GM23338 (cell line): Measurements from ENCODE around the gene MS4A15. TPM values are rescaled to one million over a fixed set of nuclear protein-coding genes. Genes with fewer than 3 reads are reported as not detected.

ENCODE experiments used
- ATAC-seq: fragments of 200-7000 bp; cut with Tn5 transposase; 3 replicates; pipeline ENCODE4 v1.9.1; 2020
- DNase-seq: peaks from one replicate; pipeline ENCODE4 v3.0.0-alpha.2; 2015; ENCODE audit warnings: low spot score
- H2AFZ ChIP-seq: fragments of 200-600 bp; sonication (generic); 2 replicates; pipeline ENCODE4 v1.8.0; 2016; ENCODE audit warnings: antibody characterized with exemption, mild to moderate bottlenecking, moderate library complexity
- H3F3A ChIP-seq: fragments of 200-600 bp; sonication (generic); replicated peaks from 2 replicates; pipeline ENCODE4 v1.8.0; 2017; ENCODE audit warnings: antibody characterized with exemption, mixed run types, low read depth
- H3K27ac ChIP-seq: fragments of 200-600 bp; sonication (generic); 2 replicates; pipeline ENCODE4 v1.6.1; 2016; ENCODE audit warnings: low read depth
- H3K27me3 ChIP-seq: fragments of 200-600 bp; sonication (generic); 2 replicates; pipeline ENCODE4 v1.8.0; 2016; ENCODE audit warnings: mild to moderate bottlenecking, mixed run types, moderate library complexity; ENCODE audit not compliant: insufficient read depth
- H3K36me3 ChIP-seq: fragments of 200-600 bp; sonication (generic); 2 replicates; pipeline ENCODE4 v1.8.0; 2016; ENCODE audit warnings: mild to moderate bottlenecking; ENCODE audit not compliant: insufficient read depth
- H3K4me1 ChIP-seq: fragments of 200-600 bp; sonication (generic); 2 replicates; pipeline ENCODE4 v1.8.0; 2016; ENCODE audit warnings: mild to moderate bottlenecking, moderate library complexity; ENCODE audit not compliant: insufficient read depth
- H3K4me2 ChIP-seq: fragments of 200-600 bp; sonication (generic); 2 replicates; pipeline ENCODE4 v1.7.1; 2017; ENCODE audit warnings: mixed run types
- H3K4me3 ChIP-seq: fragments of 200-600 bp; sonication (generic); 2 replicates; pipeline ENCODE4 v1.6.1; 2016; ENCODE audit warnings: mixed run types
- H3K79me2 ChIP-seq: fragments of 200-600 bp; sonication (generic); replicated peaks from 2 replicates; pipeline ENCODE4 v1.8.0; 2017; ENCODE audit warnings: mild to moderate bottlenecking; ENCODE audit not compliant: insufficient read depth
- H3K9me2 ChIP-seq: fragments of 200-600 bp; sonication (generic); 2 replicates; pipeline ENCODE4 v1.8.0; 2017; ENCODE audit not compliant: insufficient read depth
- H4K20me1 ChIP-seq: fragments of 200-600 bp; sonication (generic); replicated peaks from 2 replicates; pipeline ENCODE4 v1.8.0; 2017; ENCODE audit warnings: mild to moderate bottlenecking; ENCODE audit not compliant: insufficient read depth
- H3K27ac Mint-ChIP-seq: 2 replicates; pipeline ENCODE4 v1.8.0; 2020; ENCODE audit warnings: inconsistent platforms, mild to moderate bottlenecking, moderate library complexity, mixed read lengths
- H3K27me3 Mint-ChIP-seq: 3 replicates; pipeline ENCODE4 v1.8.0; 2022; ENCODE audit warnings: low read depth, mild to moderate bottlenecking, moderate library complexity, mixed read lengths, inconsistent platforms; ENCODE audit not compliant: insufficient read depth, poor library complexity
- H3K36me3 Mint-ChIP-seq: 3 replicates; pipeline ENCODE4 v1.8.0; 2021; ENCODE audit warnings: low read depth, mild to moderate bottlenecking, inconsistent platforms, moderate library complexity, mixed read lengths
- H3K4me1 Mint-ChIP-seq: 3 replicates; pipeline ENCODE4 v1.8.0; 2020; ENCODE audit warnings: mild to moderate bottlenecking, inconsistent platforms, mixed read lengths
- H3K4me3 Mint-ChIP-seq: 3 replicates; pipeline ENCODE4 v1.8.0; 2021; ENCODE audit warnings: moderate library complexity, mild to moderate bottlenecking, inconsistent platforms, mixed read lengths
- H3K9me3 Mint-ChIP-seq: 3 replicates; pipeline ENCODE4 v1.8.0; 2020; ENCODE audit warnings: moderate library complexity, mild to moderate bottlenecking, inconsistent platforms, mixed read lengths
- CREB1 ChIP-seq: fragments of 250-450 bp; sonication (Bioruptor Pico); IDR thresholded peaks from 2 replicates; pipeline ENCODE4 v1.5.0; 2020; ENCODE audit warnings: low read depth, mild to moderate bottlenecking, moderate library complexity
- CTCF ChIP-seq, 2 experiments: fragments of 200-600 bp in 1 of 2; sonication (generic) in 1 of 2; conservative IDR thresholded peaks; 2 replicates each; pipeline versions ENCODE4 v1.5.1 to v1.6.1; 2016 to 2017; ENCODE audit warnings: antibody characterized with exemption in 2 of 2, low read depth in 2 of 2, mild to moderate bottlenecking in 2 of 2, moderate library complexity in 1 of 2
- ETS1 ChIP-seq: IDR thresholded peaks from 2 replicates; pipeline ENCODE4 v1.6.1; 2016; ENCODE audit warnings: antibody characterized with exemption
- EZH2 ChIP-seq: fragments of 200-600 bp; sonication (generic); IDR thresholded peaks from one replicate; pipeline ENCODE4 v1.8.0; 2017; ENCODE audit warnings: antibody characterized with exemption, mild to moderate bottlenecking, low read depth; ENCODE audit not compliant: unreplicated experiment
- EZH2phosphoT487 ChIP-seq: fragments of 200-600 bp; sonication (generic); IDR thresholded peaks from one replicate; pipeline ENCODE4 v1.8.1; 2018; ENCODE audit warnings: antibody characterized with exemption; ENCODE audit not compliant: unreplicated experiment
- JUNB ChIP-seq: IDR thresholded peaks from one replicate; pipeline ENCODE4 v1.6.1; 2016; ENCODE audit warnings: antibody characterized with exemption; ENCODE audit not compliant: unreplicated experiment
- NANOG ChIP-seq: IDR thresholded peaks from 2 replicates; pipeline ENCODE4 v1.6.1; 2016; ENCODE audit warnings: antibody characterized with exemption, borderline replicate concordance
- POLR2AphosphoS5 ChIP-seq: IDR thresholded peaks from 2 replicates; pipeline ENCODE4 v1.6.1; 2016; ENCODE audit warnings: antibody characterized with exemption, low read depth
- ZNF331 ChIP-seq: fragments of 250-450 bp; sonication (Bioruptor Pico); IDR thresholded peaks from 2 replicates; pipeline ENCODE4 v1.5.0; 2020; ENCODE audit warnings: low read depth, mild to moderate bottlenecking, moderate library complexity
- polyA plus RNA-seq: library from polyadenylated mRNA; unstranded; fragments of >200 nt; fragmentation: Nextera tagmentation; extraction: Ambion mirVana; gene quantifications from 2 replicates; pipeline ENCODE4 v1.2.1, GENCODE V29; 2016
- total RNA-seq: library from RNA; depleted of rRNA; stranded (reverse); fragments of >200 nt; shearing (Covaris generic); gene quantifications from 2 replicates; pipeline ENCODE4 v1.2.3, GENCODE V29; 2014
- TF ChIP-seq, protein P1 (sequence below): fragments of 250-450 bp; sonication (Bioruptor Pico); IDR thresholded peaks from 2 replicates; pipeline ENCODE4 v1.5.0; 2020; ENCODE audit warnings: mild to moderate bottlenecking, moderate library complexity
- TF ChIP-seq, protein P2 (sequence below): IDR thresholded peaks from one replicate; pipeline ENCODE4 v1.6.1; 2018; ENCODE audit warnings: antibody characterized with exemption; ENCODE audit not compliant: unreplicated experiment

MS4A15 gene
- total and polyA plus RNA-seq, 2 experiments from 2014 or later = 0.44 TPM; not detected in 1

- no peaks in the 10 kb centered on the region for H3K79me2 ChIP-seq
- Mint-ChIP-seq H3K4me1 (no peaks in the 10 kb centered on the region), H3K4me3 (no peak within 1 kb of the TSS), H3K9me3 (peaks cover 2% of the 10 kb centered on the region; the same call in 2 of the 3 replicates), H3K36me3 (peaks cover 3% of the 10 kb centered on the region; the same call in 2 of the 3 replicates), H3K27ac (no peak within 1 kb of the TSS), H3K27me3 (peaks cover 4% of the 10 kb centered on the region)
- ATAC-seq = no peak
- no peaks in the 10 kb centered on the region for H3K4me1 ChIP-seq
- H4K20me1 ChIP-seq = no peaks in the 10 kb centered on the region
- H3K4me3 ChIP-seq = no peak within 1 kb of the TSS
- peaks cover 2% of the 10 kb centered on the region; the same call in 1 of the 2 replicates for H3K9me2 ChIP-seq
- no peak within 1 kb of the TSS for H3K27ac ChIP-seq
- no peaks in the 10 kb centered on the region for H3K27me3 ChIP-seq
- no peak for TF ChIP-seq ETS1
- no peak for TF ChIP-seq CTCF (conservative IDR thresholded peaks at IDR 0.05; ENCODE audit: low read depth in 2 of 2)
- TF ChIP-seq CREB1 (CRISPR knock-in tag) = no peak
- no peak for TF ChIP-seq EZH2phosphoT487
- no peak for TF ChIP-seq NANOG
- TF ChIP-seq ZNF331 (CRISPR knock-in tag) = no peak
- TF ChIP-seq, protein P1, sequence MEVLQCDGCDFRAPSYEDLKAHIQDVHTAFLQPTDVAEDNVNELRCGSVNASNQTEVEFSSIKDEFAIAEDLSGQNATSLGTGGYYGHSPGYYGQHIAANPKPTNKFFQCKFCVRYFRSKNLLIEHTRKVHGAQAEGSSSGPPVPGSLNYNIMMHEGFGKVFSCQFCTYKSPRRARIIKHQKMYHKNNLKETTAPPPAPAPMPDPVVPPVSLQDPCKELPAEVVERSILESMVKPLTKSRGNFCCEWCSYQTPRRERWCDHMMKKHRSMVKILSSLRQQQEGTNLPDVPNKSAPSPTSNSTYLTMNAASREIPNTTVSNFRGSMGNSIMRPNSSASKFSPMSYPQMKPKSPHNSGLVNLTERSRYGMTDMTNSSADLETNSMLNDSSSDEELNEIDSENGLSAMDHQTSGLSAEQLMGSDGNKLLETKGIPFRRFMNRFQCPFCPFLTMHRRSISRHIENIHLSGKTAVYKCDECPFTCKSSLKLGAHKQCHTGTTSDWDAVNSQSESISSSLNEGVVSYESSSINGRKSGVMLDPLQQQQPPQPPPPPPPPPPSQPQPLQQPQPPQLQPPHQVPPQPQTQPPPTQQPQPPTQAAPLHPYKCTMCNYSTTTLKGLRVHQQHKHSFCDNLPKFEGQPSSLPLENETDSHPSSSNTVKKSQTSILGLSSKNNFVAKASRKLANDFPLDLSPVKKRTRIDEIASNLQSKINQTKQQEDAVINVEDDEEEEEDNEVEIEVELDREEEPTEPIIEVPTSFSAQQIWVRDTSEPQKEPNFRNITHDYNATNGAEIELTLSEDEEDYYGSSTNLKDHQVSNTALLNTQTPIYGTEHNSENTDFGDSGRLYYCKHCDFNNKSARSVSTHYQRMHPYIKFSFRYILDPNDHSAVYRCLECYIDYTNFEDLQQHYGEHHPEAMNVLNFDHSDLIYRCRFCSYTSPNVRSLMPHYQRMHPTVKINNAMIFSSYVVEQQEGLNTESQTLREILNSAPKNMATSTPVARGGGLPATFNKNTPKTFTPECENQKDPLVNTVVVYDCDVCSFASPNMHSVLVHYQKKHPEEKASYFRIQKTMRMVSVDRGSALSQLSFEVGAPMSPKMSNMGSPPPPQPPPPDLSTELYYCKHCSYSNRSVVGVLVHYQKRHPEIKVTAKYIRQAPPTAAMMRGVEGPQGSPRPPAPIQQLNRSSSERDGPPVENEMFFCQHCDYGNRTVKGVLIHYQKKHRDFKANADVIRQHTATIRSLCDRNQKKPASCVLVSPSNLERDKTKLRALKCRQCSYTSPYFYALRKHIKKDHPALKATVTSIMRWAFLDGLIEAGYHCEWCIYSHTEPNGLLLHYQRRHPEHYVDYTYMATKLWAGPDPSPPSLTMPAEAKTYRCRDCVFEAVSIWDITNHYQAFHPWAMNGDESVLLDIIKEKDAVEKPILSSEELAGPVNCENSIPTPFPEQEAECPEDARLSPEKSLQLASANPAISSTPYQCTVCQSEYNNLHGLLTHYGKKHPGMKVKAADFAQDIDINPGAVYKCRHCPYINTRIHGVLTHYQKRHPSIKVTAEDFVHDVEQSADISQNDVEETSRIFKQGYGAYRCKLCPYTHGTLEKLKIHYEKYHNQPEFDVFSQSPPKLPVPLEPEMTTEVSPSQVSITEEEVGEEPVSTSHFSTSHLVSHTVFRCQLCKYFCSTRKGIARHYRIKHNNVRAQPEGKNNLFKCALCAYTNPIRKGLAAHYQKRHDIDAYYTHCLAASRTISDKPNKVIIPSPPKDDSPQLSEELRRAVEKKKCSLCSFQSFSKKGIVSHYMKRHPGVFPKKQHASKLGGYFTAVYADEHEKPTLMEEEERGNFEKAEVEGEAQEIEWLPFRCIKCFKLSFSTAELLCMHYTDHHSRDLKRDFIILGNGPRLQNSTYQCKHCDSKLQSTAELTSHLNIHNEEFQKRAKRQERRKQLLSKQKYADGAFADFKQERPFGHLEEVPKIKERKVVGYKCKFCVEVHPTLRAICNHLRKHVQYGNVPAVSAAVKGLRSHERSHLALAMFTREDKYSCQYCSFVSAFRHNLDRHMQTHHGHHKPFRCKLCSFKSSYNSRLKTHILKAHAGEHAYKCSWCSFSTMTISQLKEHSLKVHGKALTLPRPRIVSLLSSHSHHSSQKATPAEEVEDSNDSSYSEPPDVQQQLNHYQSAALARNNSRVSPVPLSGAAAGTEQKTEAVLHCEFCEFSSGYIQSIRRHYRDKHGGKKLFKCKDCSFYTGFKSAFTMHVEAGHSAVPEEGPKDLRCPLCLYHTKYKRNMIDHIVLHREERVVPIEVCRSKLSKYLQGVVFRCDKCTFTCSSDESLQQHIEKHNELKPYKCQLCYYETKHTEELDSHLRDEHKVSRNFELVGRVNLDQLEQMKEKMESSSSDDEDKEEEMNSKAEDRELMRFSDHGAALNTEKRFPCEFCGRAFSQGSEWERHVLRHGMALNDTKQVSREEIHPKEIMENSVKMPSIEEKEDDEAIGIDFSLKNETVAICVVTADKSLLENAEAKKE = no peak
- TF ChIP-seq, protein P2, sequence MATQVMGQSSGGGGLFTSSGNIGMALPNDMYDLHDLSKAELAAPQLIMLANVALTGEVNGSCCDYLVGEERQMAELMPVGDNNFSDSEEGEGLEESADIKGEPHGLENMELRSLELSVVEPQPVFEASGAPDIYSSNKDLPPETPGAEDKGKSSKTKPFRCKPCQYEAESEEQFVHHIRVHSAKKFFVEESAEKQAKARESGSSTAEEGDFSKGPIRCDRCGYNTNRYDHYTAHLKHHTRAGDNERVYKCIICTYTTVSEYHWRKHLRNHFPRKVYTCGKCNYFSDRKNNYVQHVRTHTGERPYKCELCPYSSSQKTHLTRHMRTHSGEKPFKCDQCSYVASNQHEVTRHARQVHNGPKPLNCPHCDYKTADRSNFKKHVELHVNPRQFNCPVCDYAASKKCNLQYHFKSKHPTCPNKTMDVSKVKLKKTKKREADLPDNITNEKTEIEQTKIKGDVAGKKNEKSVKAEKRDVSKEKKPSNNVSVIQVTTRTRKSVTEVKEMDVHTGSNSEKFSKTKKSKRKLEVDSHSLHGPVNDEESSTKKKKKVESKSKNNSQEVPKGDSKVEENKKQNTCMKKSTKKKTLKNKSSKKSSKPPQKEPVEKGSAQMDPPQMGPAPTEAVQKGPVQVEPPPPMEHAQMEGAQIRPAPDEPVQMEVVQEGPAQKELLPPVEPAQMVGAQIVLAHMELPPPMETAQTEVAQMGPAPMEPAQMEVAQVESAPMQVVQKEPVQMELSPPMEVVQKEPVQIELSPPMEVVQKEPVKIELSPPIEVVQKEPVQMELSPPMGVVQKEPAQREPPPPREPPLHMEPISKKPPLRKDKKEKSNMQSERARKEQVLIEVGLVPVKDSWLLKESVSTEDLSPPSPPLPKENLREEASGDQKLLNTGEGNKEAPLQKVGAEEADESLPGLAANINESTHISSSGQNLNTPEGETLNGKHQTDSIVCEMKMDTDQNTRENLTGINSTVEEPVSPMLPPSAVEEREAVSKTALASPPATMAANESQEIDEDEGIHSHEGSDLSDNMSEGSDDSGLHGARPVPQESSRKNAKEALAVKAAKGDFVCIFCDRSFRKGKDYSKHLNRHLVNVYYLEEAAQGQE = no peak
- TF ChIP-seq JUNB = no peak
- TF ChIP-seq EZH2 = no peak
- TF ChIP-seq POLR2AphosphoS5 = no peak
- no peak within 1 kb of the TSS for H3K4me2 ChIP-seq
- H3K36me3 ChIP-seq = no peaks in the 10 kb centered on the region
- no peaks in the 10 kb centered on the region for H3F3A ChIP-seq
- DNase-seq = no peak
- no peak within 1 kb of the TSS for H2AFZ ChIP-seq
These were observed 28.5 kb downstream of the MS4A15 start, which contains the start of gene MS4A10 for GRCh38 chr11:60785136-60785535. MS4A10 (plus strand) TSS chr11:60785333; CDS start chr11:60790336, 5,003 bp downstream.
